HL-60 (cell line): ENCODE results near the gene SCNN1G.

ENCODE experiments used
- DNase-seq, 2 experiments: peaks; one replicate each; pipeline ENCODE4 v3.0.0-alpha.2; 2010 to 2020; ENCODE audit warnings: low read depth in 1 of 2, low spot score in 1 of 2
- H3K27ac ChIP-seq: fragments of 250-450 bp; sonication (Bioruptor Pico); replicated peaks from 2 replicates; pipeline ENCODE4 v1.5.1; 2020; ENCODE audit warnings: mild to moderate bottlenecking, moderate library complexity
- H3K27me3 ChIP-seq: fragments of 250-450 bp; sonication (Bioruptor Pico); 2 replicates; pipeline ENCODE4 v1.5.1; 2021; ENCODE audit warnings: mild to moderate bottlenecking, moderate library complexity; ENCODE audit not compliant: insufficient read depth, poor library complexity, severe bottlenecking
- H3K4me3 ChIP-seq: replicated peaks from 2 replicates; pipeline ENCODE4 v1.5.1; 2011; ENCODE audit warnings: mild to moderate bottlenecking, control low read depth, low read length; ENCODE audit not compliant: insufficient read depth
- CTCF ChIP-seq: IDR thresholded peaks from one replicate; pipeline ENCODE4 v1.5.1; 2011; ENCODE audit warnings: low read length, control low read depth, inconsistent platforms; ENCODE audit not compliant: insufficient read depth
- GABPA ChIP-seq: IDR thresholded peaks from 2 replicates; pipeline ENCODE4 v1.6.1; 2012; ENCODE audit warnings: low read depth
- POLR2AphosphoS5 ChIP-seq: IDR thresholded peaks from 2 replicates; pipeline ENCODE4 v1.6.1; 2012; ENCODE audit warnings: low read depth
- REST ChIP-seq: IDR thresholded peaks from 2 replicates; pipeline ENCODE4 v1.6.1; 2012; ENCODE audit warnings: low read depth; ENCODE audit not compliant: insufficient replicate concordance
- SPI1 ChIP-seq: IDR thresholded peaks from 2 replicates; pipeline ENCODE4 v1.6.1; 2012; ENCODE audit warnings: low read depth, mild to moderate bottlenecking, borderline replicate concordance

SCNN1G gene

GRCh38 chr16:23244122-23244521 lies 61.6 kb downstream of the SCNN1G start:
- no peak for DNase-seq
- TF ChIP-seq GABPA (no peak), CTCF (no peak), REST (no peak), POLR2AphosphoS5 (no peak), SPI1 (no peak)
- no peak overlapping the region for H3K27ac ChIP-seq
- H3K27me3 ChIP-seq, result no peaks in the 10 kb centered on the region
- H3K4me3 ChIP-seq, result no peak overlapping the region

GRCh38 chr16:23245268-23245667 lies 62.7 kb downstream of the SCNN1G start:
- no peak for DNase-seq
- Histone ChIP-seq H3K27me3 (no peaks in the 10 kb centered on the region), H3K27ac (no peak overlapping the region), H3K4me3 (no peak overlapping the region)
- TF ChIP-seq REST, result no peak
- no peak for TF ChIP-seq POLR2AphosphoS5
- TF ChIP-seq SPI1, result no peak
- TF ChIP-seq CTCF, result no peak
- no peak for TF ChIP-seq GABPA

GRCh38 chr16:23248261-23249194 lies 66.0 kb downstream of the SCNN1G start:
- TF ChIP-seq GABPA, result no peak
- DNase-seq, result no peak
- no peak overlapping the region for H3K4me3 ChIP-seq
- no peak overlapping the region for H3K27ac ChIP-seq
- H3K27me3 ChIP-seq, result no peaks in the 10 kb centered on the region

GRCh38 chr16:23249830-23250229 lies 67.3 kb downstream of the SCNN1G start:
- no peak overlapping the region for H3K4me3 ChIP-seq
- TF ChIP-seq GABPA (no peak), POLR2AphosphoS5 (no peak), SPI1 (no peak), CTCF (no peak), REST (no peak)
- no peaks in the 10 kb centered on the region for H3K27me3 ChIP-seq
- H3K27ac ChIP-seq, result no peak overlapping the region
- no peak for DNase-seq
